ENCODE data around the gene NEU2.

NEU2 gene

DNA sequence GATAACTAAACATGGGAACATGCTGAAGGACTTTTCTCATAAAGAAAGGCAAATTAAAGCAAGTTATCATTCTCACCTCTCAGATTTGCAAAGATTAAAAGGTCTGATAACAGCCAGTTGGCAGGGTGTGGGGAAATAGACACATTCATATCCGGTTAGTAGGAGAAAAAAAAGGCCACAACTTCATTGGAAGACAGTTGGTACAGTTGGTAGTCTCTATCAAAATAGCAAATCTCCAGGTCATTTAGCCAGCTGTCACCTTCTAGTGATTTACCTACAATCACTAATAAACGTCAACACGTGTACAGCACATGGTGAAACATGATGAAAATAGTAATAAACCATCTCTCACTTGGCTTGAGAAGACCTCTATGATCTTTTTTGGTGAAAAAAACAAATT lies 44.3 kb downstream of the NEU2 start:
- DNase-seq (ENCODE audit: low spot score) = no peak

DNA sequence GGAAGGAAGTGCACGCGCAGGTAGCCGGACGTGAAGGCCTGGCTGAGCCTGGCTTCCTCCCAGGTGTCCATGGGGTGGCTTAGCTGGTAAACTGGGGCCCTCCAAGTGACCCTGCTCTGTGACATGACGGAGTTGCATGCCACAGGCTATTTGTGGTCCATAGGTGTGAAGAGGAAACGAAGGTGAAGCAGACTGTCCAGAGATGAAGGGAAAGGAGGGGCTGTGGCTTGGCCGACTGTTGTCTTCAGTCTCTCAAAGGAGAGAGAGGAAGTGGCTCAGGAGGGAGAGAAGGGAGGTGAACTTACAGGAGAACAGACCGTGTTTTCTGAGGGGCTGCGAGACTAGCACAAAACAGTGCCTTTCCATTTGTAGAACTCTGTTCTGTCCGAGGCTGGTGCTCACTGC lies 47.0 kb downstream of the NEU2 start:
- DNase-seq (ENCODE audit: low spot score) = peak; percentile 10

GRCh38 chr2:233079953-233080835 lies 47.7 kb downstream of the NEU2 start:
- peak; percentile 37 for DNase-seq (ENCODE audit: low spot score)

GRCh38 chr2:233080836-233081229 lies 48.4 kb downstream of the NEU2 start:
- DNase-seq (ENCODE audit: low spot score) = no peak

DNA sequence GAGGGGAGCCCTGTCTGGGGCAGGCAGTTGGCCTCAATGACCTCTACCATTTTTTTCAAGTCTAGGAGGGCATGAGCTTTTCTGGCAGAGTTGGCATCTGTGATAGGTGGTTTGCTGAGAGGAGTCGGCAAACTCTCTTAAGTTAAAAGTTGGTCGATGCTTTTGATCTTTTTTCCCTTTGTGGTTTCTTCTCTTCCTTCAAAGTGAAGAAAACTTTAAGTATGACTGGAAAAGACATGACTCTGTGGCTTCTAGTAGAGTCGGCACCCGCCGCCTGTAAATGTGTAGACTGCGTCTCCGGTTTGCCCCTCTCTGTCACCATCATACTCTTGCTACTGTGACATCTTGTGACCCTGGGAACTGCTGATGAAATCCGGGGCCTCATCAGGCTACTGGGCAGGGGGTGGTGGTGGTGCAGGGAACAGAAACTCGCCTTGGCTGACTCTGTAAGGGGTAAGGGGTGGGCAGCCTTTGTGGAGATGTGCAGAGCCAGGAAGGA lies 48.8 kb downstream of the NEU2 start:
- DNase-seq (ENCODE audit: low spot score) = peak; percentile 11

DNA sequence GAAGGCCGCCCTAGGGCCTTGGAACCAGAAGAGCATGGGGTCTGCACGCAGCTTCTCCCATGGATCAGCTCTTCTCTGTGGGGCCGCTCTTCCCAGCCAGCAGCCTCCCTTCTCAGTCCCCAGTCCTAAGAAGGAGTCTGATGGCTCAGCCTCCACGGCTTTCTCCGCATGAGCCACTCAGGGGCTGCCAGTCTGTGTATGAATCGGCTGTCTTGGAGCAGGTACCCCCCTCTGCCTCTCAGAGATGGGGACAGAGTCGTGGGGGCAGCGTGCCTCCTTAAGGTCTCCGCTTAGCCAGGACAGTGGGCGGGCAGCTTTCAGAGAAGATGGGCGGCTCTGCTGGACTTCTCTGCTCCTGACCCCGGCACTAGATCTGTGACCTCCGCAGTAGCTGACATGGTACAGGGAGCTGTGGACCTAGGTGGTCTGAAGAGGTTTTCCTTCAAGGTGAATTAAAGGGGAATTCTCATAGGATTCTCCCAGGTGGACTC lies 49.3 kb downstream of the NEU2 start:
- DNase-seq (ENCODE audit: low spot score) = no peak

DNA sequence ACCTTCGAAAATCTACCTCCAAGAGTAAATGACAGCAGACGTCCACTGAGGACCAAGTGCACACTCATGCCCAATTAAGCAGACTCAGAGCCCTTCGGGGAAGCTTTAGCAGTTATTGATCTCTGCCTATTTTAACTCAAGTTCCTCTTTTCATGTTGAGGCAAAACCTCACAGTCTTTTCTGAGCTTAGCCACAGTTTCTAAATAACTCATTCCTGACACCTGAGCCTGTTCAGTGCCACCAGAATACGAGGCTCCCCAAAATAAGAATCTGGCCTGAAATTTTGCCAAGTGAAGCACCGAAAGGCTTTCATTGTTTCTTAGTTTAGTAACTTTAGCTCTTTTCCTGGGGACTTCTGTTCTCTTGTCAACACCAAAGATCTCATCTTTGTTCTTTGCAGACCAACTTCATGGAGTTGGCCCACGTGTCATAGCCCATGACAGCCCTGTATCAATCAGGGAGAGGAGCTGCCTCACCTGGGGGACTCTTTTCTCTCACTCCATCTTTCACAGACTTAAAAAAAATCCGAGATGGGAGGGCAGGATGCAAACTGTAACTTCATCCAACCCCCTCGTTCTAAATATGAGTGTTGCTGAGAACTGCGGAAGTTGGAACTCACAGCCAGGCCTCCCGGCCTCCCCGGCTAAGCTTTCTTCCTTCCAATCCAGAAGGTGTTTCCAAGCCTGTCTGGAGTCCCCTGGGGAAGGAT lies 49.9 kb downstream of the NEU2 start:
- DNase-seq (ENCODE audit: low spot score) = no peak

DNA sequence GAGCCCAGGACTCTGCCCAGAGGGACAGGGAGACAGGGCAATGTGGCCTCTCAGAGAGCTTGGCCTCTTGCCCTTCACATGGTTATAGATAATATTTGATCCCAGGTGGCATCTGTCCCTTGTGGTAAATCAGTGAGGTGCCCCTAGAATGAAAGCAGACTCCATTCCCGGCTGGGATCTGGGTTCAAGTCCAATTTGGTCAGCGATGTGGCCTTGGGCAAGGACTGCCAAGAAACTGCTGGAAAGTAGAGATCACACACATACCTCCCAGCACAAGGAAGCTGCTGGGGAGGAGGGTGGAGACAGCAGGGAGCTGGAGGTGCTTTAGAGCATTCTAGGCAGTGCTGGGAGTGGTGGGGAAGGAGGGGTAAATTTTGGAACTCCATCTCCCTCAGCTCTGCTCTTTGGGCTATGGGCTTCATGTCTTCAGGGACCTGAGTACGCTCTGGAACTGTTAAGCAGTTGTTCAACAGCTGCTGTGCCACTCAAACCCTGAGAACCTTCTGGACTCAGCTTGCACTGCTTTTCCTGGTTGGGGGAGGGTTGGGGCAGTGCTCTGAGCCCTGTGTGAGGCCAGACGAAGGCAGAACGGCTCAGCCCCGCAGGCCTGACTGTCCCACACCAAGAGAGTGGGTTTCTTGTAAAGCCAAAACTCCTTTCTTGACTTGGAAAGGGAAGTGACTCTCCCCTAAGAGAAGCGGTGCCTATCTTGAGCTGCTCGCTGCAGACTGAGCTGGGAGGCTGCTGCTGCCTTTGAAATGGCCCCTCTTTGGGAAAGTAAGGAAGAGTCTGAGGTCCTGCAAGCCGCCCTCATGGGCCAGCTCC lies 50.7 kb downstream of the NEU2 start:
- DNase-seq (ENCODE audit: low spot score) = peak; percentile 40

- DNase-seq (ENCODE audit: low spot score) = peak; percentile 5
Observed at GRCh38 chr2:233083782-233084181, 51.3 kb downstream of the NEU2 start.

GRCh38 chr2:233084488-233084887 lies 52.0 kb downstream of the NEU2 start:
- DNase-seq (ENCODE audit: low spot score) = no peak

Data from ecto neural progenitor cell (in vitro differentiated cells).